ENCODE measurements around the gene COL2A1. TPM values are rescaled to one million over a fixed set of nuclear protein-coding genes. Genes with fewer than 3 reads are reported as not detected.

The COL2A1 gene
- total RNA-seq, 2 donors from 2014 or later = not detected

GRCh38 chr12:47997321-47997720 lies 7.0 kb downstream of the COL2A1 start:
- no peak for ATAC-seq
- intact Hi-C loops (cut with DNase I) = no loop called here
- no peak for DNase-seq

GRCh38 chr12:47995981-47996401 lies 8.3 kb downstream of the COL2A1 start:
- intact Hi-C loops (cut with DNase I) = no loop called here
- ATAC-seq (peak in 1 of 2 donors; percentile 31), DNase-seq (no peak)

GRCh38 chr12:47993491-47993890 lies 10.8 kb downstream of the COL2A1 start:
- DNase-seq (no peak), ATAC-seq (no peak)
- intact Hi-C loops (cut with DNase I) = no loop called here

- intact Hi-C loops (cut with DNase I) = no loop called here
- ATAC-seq = no peak
Measured at GRCh38 chr12:47992776-47993175, 11.5 kb downstream of the COL2A1 start.

GRCh38 chr12:47991106-47992061 lies 12.9 kb downstream of the COL2A1 start:
- DNase-seq (no peak), ATAC-seq (peak; percentile 13 to 61)
- intact Hi-C loops (cut with DNase I) = no loop called here

More at GRCh38 chr12:47992776-47993175, 11.5 kb downstream of the COL2A1 start:
- no peak for DNase-seq

- DNase-seq = no peak
- ATAC-seq = no peak
- intact Hi-C loops (cut with DNase I) = no loop called here
Measured at GRCh38 chr12:47990351-47991105, 13.7 kb downstream of the COL2A1 start.

GRCh38 chr12:47989666-47990065 lies 14.6 kb downstream of the COL2A1 start:
- ATAC-seq (no peak), DNase-seq (no peak)
- intact Hi-C loops (cut with DNase I) = no loop called here

GRCh38 chr12:47989023-47989417 lies 15.3 kb downstream of the COL2A1 start:
- no peak for ATAC-seq
- DNase-seq = no peak
- intact Hi-C loops (cut with DNase I) = no loop called here

GRCh38 chr12:47988073-47989022 lies 15.9 kb downstream of the COL2A1 start:
- intact Hi-C loops (cut with DNase I) = no loop called here
- ATAC-seq (peak; percentile 43 to 66), DNase-seq (no peak)

GRCh38 chr12:47987411-47988072 lies 16.7 kb downstream of the COL2A1 start:
- DNase-seq = no peak
- intact Hi-C loops (cut with DNase I) = no loop called here
- ATAC-seq = peak in 1 of 2 donors; percentile 25

GRCh38 chr12:47986832-47987231 lies 17.4 kb downstream of the COL2A1 start:
- DNase-seq (no peak), ATAC-seq (no peak)
- intact Hi-C loops (cut with DNase I) = no loop called here

- DNase-seq = no peak
- no peak for ATAC-seq
- intact Hi-C loops (cut with DNase I) = no loop called here
Measured at GRCh38 chr12:47986291-47986660, 18.0 kb downstream of the COL2A1 start.

- intact Hi-C loops (cut with DNase I) = no loop called here
- DNase-seq (no peak), ATAC-seq (no peak)
Measured at GRCh38 chr12:47985596-47986290, 18.5 kb downstream of the COL2A1 start.

GRCh38 chr12:47984331-47984801 lies 19.9 kb downstream of the COL2A1 start:
- intact Hi-C loops (cut with DNase I) = no loop called here
- no peak for DNase-seq
- no peak for ATAC-seq

GRCh38 chr12:47983541-47984115 lies 20.6 kb downstream of the COL2A1 start:
- ATAC-seq (no peak), DNase-seq (no peak)
- intact Hi-C loops (cut with DNase I) = no loop called here

GRCh38 chr12:47982770-47983169 lies 21.5 kb downstream of the COL2A1 start:
- intact Hi-C loops (cut with DNase I) = no loop called here
- DNase-seq (no peak), ATAC-seq (no peak)

- intact Hi-C loops (cut with DNase I) = no loop called here
- DNase-seq (no peak), ATAC-seq (no peak)
Measured at GRCh38 chr12:47982311-47982710, 22.0 kb downstream of the COL2A1 start.

Measured in left cardiac atrium (tissue), 4 donors.